Activated CD4-positive, CD25-positive, alpha-beta regulatory T cell treated with anti-CD3 and anti-CD28 coated beads, Interleukin-2, amount 50 U/mL, for 72 hours (primary cell): ENCODE measurements around the gene MYH6.
"Not testable (repeated sequence)": the region's sequence is repeated elsewhere in the genome, so short reads cannot be mapped to it uniquely, and the experiment has no call there.

Source experiments
- DNase-seq: peaks from one replicate; pipeline ENCODE4 v3.0.0; 2021

MYH6 gene

GRCh38 chr14:23414254-23414653 lies 6.2 kb upstream of the MYH6 start:
- DNase-seq = no peak

- no peak for DNase-seq
These were observed 5.6 kb upstream of the MYH6 start for GRCh38 chr14:23413681-23414080.

- no peak for DNase-seq
These were observed 3.8 kb upstream of the MYH6 start for GRCh38 chr14:23411563-23412525.

- DNase-seq = no peak
These were observed 2.0 kb upstream of the MYH6 start for GRCh38 chr14:23409966-23410635.

- no peak for DNase-seq
These were observed 1.4 kb upstream of the MYH6 start for GRCh38 chr14:23409475-23409874.

- DNase-seq = no peak
These were observed 196 bp upstream of the MYH6 start for GRCh38 chr14:23408307-23408630.

- DNase-seq = no peak
These were observed 1.2 kb downstream of the MYH6 start for GRCh38 chr14:23406725-23407355.

- no peak for DNase-seq
These were observed 1.8 kb downstream of the MYH6 start for GRCh38 chr14:23406244-23406643.

- no peak for DNase-seq
These were observed 2.5 kb downstream of the MYH6 start for GRCh38 chr14:23405516-23406025.

- DNase-seq = no peak
These were observed 3.0 kb downstream of the MYH6 start for GRCh38 chr14:23405096-23405495.

- no peak for DNase-seq
These were observed 3.7 kb downstream of the MYH6 start for GRCh38 chr14:23404331-23404900.

GRCh38 chr14:23403908-23404307 lies 4.2 kb downstream of the MYH6 start:
- DNase-seq = no peak

GRCh38 chr14:23403139-23403438 lies 5.0 kb downstream of the MYH6 start:
- DNase-seq = no peak

GRCh38 chr14:23402296-23403138 lies 5.6 kb downstream of the MYH6 start:
- DNase-seq = no peak

GRCh38 chr14:23401291-23401690 lies 6.8 kb downstream of the MYH6 start:
- no peak for DNase-seq

- not testable (repeated sequence) for DNase-seq
These were observed 7.5 kb downstream of the MYH6 start for GRCh38 chr14:23400496-23401149.

- no peak for DNase-seq
These were observed 8.5 kb downstream of the MYH6 start for GRCh38 chr14:23399591-23399990.

GRCh38 chr14:23399136-23399535 lies 8.9 kb downstream of the MYH6 start:
- no peak for DNase-seq

- DNase-seq = no peak
These were observed 9.7 kb downstream of the MYH6 start for GRCh38 chr14:23398348-23398747.

GRCh38 chr14:23396781-23397407 lies 11.2 kb downstream of the MYH6 start:
- DNase-seq = no peak

GRCh38 chr14:23396126-23396525 lies 11.9 kb downstream of the MYH6 start:
- DNase-seq = no peak
